Peyer's patch (tissue), 4 donors: ENCODE data around the gene WAC.

Experiments
- POLR2A ChIP-seq, 2 donors: fragments of 450-650 bp; IDR thresholded peaks; one replicate each; pipeline ENCODE4 v1.5.1; 2017; ENCODE audit warnings: antibody characterized with exemption in 2 of 2, mild to moderate bottlenecking in 2 of 2, moderate library complexity in 2 of 2
- TF ChIP-seq, protein P1 (sequence below), 6 experiments: fragments of 450-650 bp in 4 of 6; fragments of 200-600 bp in 2 of 6; sonication (generic) in 1 of 6; IDR thresholded peaks; one replicate each; pipeline ENCODE4 v1.5.1; 2017 to 2019; ENCODE audit warnings: antibody characterized with exemption in 6 of 6, mild to moderate bottlenecking in 3 of 6, moderate library complexity in 1 of 6

DNA sequence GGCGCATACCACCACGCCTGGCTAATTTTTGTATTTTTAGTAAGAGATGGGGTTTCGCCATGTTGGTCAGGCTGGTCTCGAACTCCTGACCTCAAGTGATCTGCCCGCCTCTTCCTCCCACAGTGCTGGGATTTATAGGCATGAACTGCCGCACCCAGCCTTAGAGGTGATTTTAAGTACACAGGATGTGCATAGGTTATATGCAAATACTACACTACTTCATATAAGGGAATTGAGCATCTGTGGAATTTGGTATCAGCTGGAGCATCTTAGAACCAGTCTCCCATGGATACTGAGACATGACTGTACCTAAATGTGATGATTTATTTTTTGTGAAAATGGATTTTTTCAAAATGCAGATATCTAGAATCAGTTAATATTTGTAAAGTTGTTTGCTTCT, 21.1 kb downstream of the WAC start:
- TF ChIP-seq, protein P1, sequence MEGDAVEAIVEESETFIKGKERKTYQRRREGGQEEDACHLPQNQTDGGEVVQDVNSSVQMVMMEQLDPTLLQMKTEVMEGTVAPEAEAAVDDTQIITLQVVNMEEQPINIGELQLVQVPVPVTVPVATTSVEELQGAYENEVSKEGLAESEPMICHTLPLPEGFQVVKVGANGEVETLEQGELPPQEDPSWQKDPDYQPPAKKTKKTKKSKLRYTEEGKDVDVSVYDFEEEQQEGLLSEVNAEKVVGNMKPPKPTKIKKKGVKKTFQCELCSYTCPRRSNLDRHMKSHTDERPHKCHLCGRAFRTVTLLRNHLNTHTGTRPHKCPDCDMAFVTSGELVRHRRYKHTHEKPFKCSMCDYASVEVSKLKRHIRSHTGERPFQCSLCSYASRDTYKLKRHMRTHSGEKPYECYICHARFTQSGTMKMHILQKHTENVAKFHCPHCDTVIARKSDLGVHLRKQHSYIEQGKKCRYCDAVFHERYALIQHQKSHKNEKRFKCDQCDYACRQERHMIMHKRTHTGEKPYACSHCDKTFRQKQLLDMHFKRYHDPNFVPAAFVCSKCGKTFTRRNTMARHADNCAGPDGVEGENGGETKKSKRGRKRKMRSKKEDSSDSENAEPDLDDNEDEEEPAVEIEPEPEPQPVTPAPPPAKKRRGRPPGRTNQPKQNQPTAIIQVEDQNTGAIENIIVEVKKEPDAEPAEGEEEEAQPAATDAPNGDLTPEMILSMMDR (IDR thresholded peaks at IDR 0.05) = no peak
- TF ChIP-seq POLR2A (IDR thresholded peaks at IDR 0.05) = no peak
